Activated T-helper 2 cell treated with anti-CD3 and anti-CD28 coated beads, Interferon-gamma antibody, Interleukin-2, Interleukin-4, amounts not matched to agents 10 μg/mL and 5 μg/mL and 100 μg/mL, durations not matched to agents 14 hours and 24 hours and 36 hours (primary cell): ENCODE data around the gene TPM2. TPM values are rescaled to one million over a fixed set of nuclear protein-coding genes. Genes with fewer than 3 reads are reported as not detected.

Experiments
- DNase-seq: peaks from one replicate; pipeline ENCODE4 v3.0.0; 2021; ENCODE audit warnings: low spot score
- H3K27ac Mint-ChIP-seq: one replicate; pipeline ENCODE4 v1.8.0; 2021; ENCODE audit warnings: mixed read lengths
- H3K27me3 Mint-ChIP-seq: one replicate; pipeline ENCODE4 v1.8.0; 2021; ENCODE audit warnings: low read depth, mixed read lengths
- H3K36me3 Mint-ChIP-seq: one replicate; pipeline ENCODE4 v1.8.0; 2021; ENCODE audit warnings: low read depth, mixed read lengths
- H3K4me1 Mint-ChIP-seq: one replicate; pipeline ENCODE4 v1.8.0; 2021; ENCODE audit warnings: low read depth, mixed read lengths
- H3K4me3 Mint-ChIP-seq: one replicate; pipeline ENCODE4 v1.8.0; 2021; ENCODE audit warnings: low read depth, mild to moderate bottlenecking, moderate library complexity, mixed read lengths
- H3K9me3 Mint-ChIP-seq: one replicate; pipeline ENCODE4 v1.8.0; 2021; ENCODE audit warnings: mixed read lengths
- intact Hi-C: fragments of 100-400 bp; cut with micrococcal nuclease; formaldehyde crosslinking; loops from one replicate; pipeline ENCODE4 v1.15.1; 2023
- total RNA-seq: library from RNA; stranded (reverse); gene quantifications from 2 replicates; pipeline ENCODE4 v1.2.3, GENCODE V29; 2022

The TPM2 gene
- total RNA-seq = 4.1 and 4.6 TPM in 2 replicates

DNA sequence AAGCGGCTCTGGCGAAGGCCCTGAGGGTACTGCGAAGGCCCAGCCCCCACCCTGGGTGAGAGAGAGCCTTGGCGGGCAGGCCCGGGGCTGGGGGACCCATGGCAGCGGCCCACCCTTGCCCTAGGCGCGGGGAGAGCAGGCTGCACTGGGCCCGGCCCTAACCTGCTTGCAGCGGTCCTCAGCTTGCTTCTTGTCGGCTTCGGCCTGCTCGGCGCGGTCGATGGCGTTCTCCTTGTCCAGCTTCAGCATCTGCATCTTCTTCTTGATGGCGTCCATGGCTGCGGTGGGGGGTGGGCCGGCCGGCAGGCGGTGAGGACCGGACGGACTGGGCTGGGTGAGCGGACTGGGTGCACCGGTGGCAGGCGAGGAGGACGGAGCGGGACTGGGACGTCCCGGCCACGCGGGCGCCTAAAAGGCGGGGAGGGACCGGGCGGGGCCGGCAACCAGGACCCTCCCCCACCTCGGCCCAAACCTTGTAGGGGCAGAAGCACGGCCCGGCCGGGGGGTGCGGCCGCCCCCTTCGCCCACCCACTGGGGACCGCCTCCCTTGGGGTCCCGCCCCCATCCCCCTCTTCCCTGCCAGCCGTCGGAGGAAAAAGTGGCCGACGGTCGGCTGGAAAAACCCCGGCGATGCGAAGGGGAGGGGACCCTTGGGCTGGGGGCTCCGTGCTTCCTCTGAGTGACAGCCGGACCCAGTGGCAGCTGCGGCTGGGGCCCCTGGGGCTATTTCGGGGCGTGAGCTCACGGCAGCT lies at the start of gene TPM2:
TSS of gene TPM2 (minus strand) at position 384 of the 752 bp plus-strand sequence. CDS start at position 276, 108 bp downstream.
- no peak for DNase-seq
- no peaks in the 10 kb centered on the region for H3K9me3 Mint-ChIP-seq
- intact Hi-C loops = loop anchor here (2.0 kb wide), 2 partner anchors 39 to 85 kb away; partner anchors contain the start of gene TESK1
- peak within 1 kb of the TSS; percentile 79 for H3K4me3 Mint-ChIP-seq
- H3K36me3 Mint-ChIP-seq = no peaks in the 10 kb centered on the region
- no peaks in the 10 kb centered on the region for H3K27me3 Mint-ChIP-seq
- H3K4me1 Mint-ChIP-seq = peaks cover 12% of the 10 kb centered on the region
- peak within 1 kb of the TSS; percentile 58 for H3K27ac Mint-ChIP-seq

DNA sequence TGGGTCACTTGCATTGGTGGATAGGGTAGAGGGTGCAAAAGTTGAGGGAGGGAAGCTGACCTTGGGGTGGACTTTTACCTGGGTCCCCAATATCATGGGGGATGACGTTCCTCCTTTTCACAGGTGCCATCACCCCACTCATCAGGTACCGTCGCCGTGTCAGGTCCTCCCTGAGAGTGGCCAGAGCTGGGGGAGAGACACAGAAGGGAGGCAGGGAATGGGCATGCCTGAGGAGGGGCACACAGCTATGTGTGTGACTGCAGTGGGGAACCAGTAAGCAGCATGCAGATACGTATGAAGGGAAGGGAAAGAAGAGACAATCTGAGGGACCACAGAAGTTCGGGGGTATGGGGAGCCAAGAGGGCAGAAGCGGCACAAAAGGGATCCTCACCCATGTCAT lies 49.2 kb upstream of the TPM2 start:
- intact Hi-C loops = no loop called here
- no peaks in the 10 kb centered on the region for H3K27me3 Mint-ChIP-seq
- H3K36me3 Mint-ChIP-seq = peaks cover 70% of the 10 kb centered on the region
- H3K4me1 Mint-ChIP-seq = peaks cover 34% of the 10 kb centered on the region
- no peak for DNase-seq
- H3K4me3 Mint-ChIP-seq = no peak overlapping the region
- no peaks in the 10 kb centered on the region for H3K9me3 Mint-ChIP-seq
- H3K27ac Mint-ChIP-seq = no peak overlapping the region

DNA sequence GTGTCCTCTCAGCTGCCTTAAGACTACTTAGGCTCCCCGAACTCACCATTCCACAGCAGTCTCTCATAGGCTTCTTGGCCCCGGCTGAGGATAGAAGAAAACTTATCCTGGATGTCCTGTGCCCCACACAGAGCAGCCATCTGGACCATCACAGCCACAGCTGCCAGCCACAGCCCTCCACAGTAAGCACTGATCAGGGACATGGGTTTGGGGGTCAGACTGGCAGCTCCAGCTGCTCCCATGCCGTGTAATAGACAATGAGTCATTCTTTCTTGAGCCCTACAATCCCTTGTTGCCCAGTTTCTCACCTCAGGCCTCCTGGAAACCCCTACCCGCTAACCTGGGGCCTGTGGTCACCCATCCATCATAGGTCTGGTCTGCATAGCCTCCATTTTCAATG lies 48.5 kb upstream of the TPM2 start:
- Mint-ChIP-seq H3K4me3 (no peak overlapping the region), H3K27me3 (no peaks in the 10 kb centered on the region), H3K36me3 (peaks cover 66% of the 10 kb centered on the region)

DNA sequence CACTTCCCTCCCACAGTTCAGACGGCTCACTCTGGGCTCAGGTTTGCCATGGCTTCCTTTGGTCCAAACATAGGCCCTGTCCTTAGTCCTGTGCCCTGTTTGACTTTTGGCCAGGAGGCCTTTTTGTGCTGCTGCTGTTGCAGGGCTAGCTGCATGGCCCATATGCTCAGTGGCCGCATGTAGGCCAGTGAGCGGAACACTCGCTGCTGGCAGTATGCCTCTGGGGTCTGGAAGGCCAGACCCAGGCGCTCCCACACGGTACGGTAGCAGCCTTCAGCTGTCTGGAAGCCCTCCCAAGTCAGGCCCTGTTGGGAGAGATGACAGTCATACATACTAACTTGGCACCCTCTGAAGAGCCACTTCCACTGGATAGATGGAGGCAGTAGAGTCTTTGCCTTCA lies 47.4 kb upstream of the TPM2 start:
- Mint-ChIP-seq H3K27ac (no peak overlapping the region), H3K27me3 (no peaks in the 10 kb centered on the region), H3K9me3 (no peaks in the 10 kb centered on the region), H3K4me3 (no peak overlapping the region), H3K36me3 (peaks cover 60% of the 10 kb centered on the region), H3K4me1 (peaks cover 29% of the 10 kb centered on the region)
- no peak for DNase-seq
- intact Hi-C loops = no loop called here

More for the DNA sequence above, 48.5 kb upstream of the TPM2 start:
- no peak overlapping the region for H3K27ac Mint-ChIP-seq
- no peaks in the 10 kb centered on the region for H3K9me3 Mint-ChIP-seq
- peaks cover 33% of the 10 kb centered on the region for H3K4me1 Mint-ChIP-seq
- DNase-seq = no peak
- intact Hi-C loops = no loop called here

- H3K4me3 Mint-ChIP-seq = no peak overlapping the region
- H3K4me1 Mint-ChIP-seq = peaks cover 23% of the 10 kb centered on the region
- peak; percentile 62 for DNase-seq
- intact Hi-C loops = no loop called here
- peaks cover 51% of the 10 kb centered on the region for H3K36me3 Mint-ChIP-seq
- H3K27me3 Mint-ChIP-seq = no peaks in the 10 kb centered on the region
- H3K9me3 Mint-ChIP-seq = no peaks in the 10 kb centered on the region
- H3K27ac Mint-ChIP-seq = no peak overlapping the region
Observed at GRCh38 chr9:35736201-35736633, 46.5 kb upstream of the TPM2 start.

DNA sequence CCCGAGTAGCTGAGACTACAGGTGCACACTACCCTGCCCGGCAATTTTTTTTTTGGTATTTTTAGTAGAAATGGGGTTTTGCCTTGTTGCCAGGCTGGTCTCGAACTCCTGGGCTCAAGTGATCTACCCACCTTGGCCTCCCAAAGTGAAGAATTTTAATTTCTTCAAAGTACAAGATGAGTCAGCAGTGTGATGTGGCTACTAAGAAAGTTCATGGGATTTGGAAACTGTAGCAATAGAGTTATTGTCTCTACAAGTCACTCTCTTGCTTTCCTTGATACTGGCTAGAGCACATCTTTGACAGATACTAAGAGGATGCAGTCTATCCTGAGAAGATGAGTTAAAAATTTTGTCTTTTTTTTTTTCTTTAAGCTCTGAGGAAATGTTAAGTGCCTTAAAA lies 44.4 kb upstream of the TPM2 start:
- intact Hi-C loops = no loop called here

GRCh38 chr9:35732800-35733541 lies 43.2 kb upstream of the TPM2 start:
- Mint-ChIP-seq H3K4me1 (peaks cover 25% of the 10 kb centered on the region), H3K36me3 (peaks cover 38% of the 10 kb centered on the region), H3K27ac (peak overlapping the region; percentile 90), H3K4me3 (no peak overlapping the region), H3K27me3 (no peaks in the 10 kb centered on the region), H3K9me3 (no peaks in the 10 kb centered on the region)
- intact Hi-C loops = loop anchor here (1.0 kb wide), 7 partner anchors 16 to 661 kb away; partner anchors contain the start of genes CCDC107, GBA2, HINT2 and RGP1
- DNase-seq = no peak

More for the DNA sequence above, 44.4 kb upstream of the TPM2 start:
- Mint-ChIP-seq H3K27ac (no peak overlapping the region), H3K9me3 (no peaks in the 10 kb centered on the region), H3K4me1 (peaks cover 25% of the 10 kb centered on the region), H3K4me3 (peak overlapping the region; percentile 31), H3K36me3 (peaks cover 49% of the 10 kb centered on the region), H3K27me3 (no peaks in the 10 kb centered on the region)
- no peak for DNase-seq

GRCh38 chr9:35732185-35732799 lies 42.6 kb upstream of the TPM2 start, which contains the start of the genes CREB3 and TLN1:
CREB3 (plus strand) TSS chr9:35732666; CDS start chr9:35732773, 107 bp downstream.
TLN1 (minus strand) TSS chr9:35732195; CDS start chr9:35725694, 6,501 bp downstream.
- H3K27ac Mint-ChIP-seq = peak within 1 kb of the TSS; percentile 90
- intact Hi-C loops = loop anchor here (1.0 kb wide), 7 partner anchors 17 to 660 kb away; partner anchors contain the start of genes CCDC107, GBA2, HINT2 and RGP1
- peaks cover 31% of the 10 kb centered on the region for H3K36me3 Mint-ChIP-seq
- no peaks in the 10 kb centered on the region for H3K27me3 Mint-ChIP-seq
- H3K4me3 Mint-ChIP-seq = no peak within 1 kb of the TSS
- no peaks in the 10 kb centered on the region for H3K9me3 Mint-ChIP-seq
- peaks cover 25% of the 10 kb centered on the region for H3K4me1 Mint-ChIP-seq
- DNase-seq = peak; percentile 97

DNA sequence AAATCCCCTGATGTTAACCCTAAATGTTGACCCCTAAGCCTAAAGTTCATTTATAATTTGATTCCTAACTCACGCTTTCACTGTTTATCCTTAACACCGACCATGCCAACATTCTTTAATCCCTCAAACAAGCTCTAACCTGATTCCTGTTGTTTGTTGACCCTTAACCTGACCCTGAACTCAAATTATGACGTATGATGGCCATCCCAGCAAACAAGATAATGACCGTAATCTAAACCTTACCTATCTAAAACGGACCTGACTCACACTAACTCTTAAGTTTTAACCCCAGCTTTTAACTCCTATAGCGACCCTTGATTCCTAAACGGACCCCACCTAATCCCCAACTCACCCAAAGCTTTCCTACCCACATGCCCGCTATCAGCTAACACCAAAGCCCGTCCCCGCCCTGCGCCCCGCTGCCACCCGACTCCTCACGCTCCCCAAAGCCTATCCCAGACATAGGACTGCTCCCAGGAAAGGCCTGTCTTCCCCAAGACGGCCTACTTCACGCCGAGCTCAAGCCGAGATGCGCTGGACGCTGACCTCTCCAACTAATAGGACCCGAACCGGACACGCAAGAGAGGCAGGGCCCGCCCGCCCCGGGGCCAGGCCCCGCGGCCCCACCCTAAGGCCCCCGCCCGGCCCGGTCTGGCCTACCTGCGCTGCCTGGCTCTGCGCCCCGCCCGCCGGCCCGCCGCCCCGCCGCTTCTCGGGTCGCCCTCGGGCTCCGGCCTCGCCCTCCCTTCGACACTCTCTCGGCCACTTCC lies 41.9 kb upstream of the TPM2 start:
- H3K27ac Mint-ChIP-seq = peak overlapping the region; percentile 90
- intact Hi-C loops = loop anchor here (1.0 kb wide), 7 partner anchors 18 to 659 kb away; partner anchors contain the start of genes CCDC107, GBA2, HINT2 and RGP1
- H3K4me3 Mint-ChIP-seq = no peak overlapping the region
- DNase-seq = no peak
- H3K9me3 Mint-ChIP-seq = no peaks in the 10 kb centered on the region
- H3K4me1 Mint-ChIP-seq = peaks cover 25% of the 10 kb centered on the region
- H3K27me3 Mint-ChIP-seq = no peaks in the 10 kb centered on the region
- H3K36me3 Mint-ChIP-seq = peaks cover 35% of the 10 kb centered on the region

DNA sequence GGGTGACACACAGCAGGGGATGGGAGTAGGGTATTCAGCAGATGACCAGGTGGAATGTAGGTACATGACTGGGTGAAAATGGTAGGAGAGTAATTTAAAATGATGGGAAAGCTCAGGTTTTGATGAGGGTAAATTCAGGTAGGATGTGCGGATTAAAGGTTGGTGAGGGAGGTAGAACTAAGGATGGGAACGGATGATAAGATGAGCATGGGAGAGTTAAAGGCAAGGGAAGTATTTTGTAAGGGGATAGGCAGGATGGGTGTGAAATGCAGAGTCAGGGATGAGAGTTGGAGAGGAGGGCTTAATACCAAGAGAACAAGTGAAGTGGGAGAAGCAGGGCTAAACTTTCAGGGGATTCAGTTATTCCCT lies 40.7 kb upstream of the TPM2 start:
- Mint-ChIP-seq H3K4me3 (no peak overlapping the region), H3K9me3 (no peaks in the 10 kb centered on the region), H3K27me3 (no peaks in the 10 kb centered on the region), H3K36me3 (peaks cover 32% of the 10 kb centered on the region), H3K4me1 (peaks cover 26% of the 10 kb centered on the region), H3K27ac (no peak overlapping the region)
- intact Hi-C loops = no loop called here
- DNase-seq = no peak

DNA sequence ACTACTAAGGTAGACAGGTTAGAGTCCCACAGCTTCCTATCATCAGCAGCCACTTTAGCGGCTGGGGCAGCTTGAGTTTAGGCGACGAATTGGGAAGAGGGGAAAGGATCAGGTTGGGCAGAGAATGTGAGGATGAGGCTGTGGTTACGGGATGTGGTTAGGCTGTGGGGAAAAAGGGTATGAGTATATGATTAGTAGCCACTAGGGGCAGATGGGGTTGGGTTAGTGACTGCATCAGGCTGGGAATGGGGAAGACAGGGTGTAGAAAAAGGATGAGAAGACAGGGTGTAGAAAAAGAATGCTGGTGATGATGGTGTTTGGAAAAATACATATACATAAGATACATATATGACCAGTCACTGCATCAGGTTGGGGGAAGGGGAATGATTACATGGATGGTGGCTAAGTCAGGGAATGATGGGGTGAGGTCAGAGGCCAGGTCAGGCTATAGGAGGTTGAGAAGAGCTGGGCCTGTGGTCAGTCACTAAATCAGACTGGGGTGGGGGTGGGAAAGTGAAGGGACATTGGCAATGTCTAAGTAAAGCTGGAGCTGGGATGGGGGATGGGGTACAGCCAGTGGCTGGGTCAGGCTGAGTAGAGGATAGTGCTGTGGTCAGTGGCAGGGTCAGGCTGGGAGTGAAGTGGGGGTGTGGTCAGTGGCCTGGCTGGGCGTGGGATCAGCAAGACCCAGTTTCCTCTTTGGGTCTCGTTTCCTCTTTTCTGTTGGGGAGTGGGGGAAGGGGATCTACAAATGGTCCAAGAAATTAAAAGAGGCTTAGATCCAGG lies 40.2 kb upstream of the TPM2 start:
- peaks cover 31% of the 10 kb centered on the region for H3K36me3 Mint-ChIP-seq
- H3K4me1 Mint-ChIP-seq = peaks cover 20% of the 10 kb centered on the region
- H3K27me3 Mint-ChIP-seq = no peaks in the 10 kb centered on the region
- H3K9me3 Mint-ChIP-seq = no peaks in the 10 kb centered on the region
- intact Hi-C loops = loop anchor here (2.0 kb wide), 2 partner anchors 41 to 83 kb away; partner anchors contain the start of gene TPM2
- H3K4me3 Mint-ChIP-seq = no peak overlapping the region
- no peak overlapping the region for H3K27ac Mint-ChIP-seq
- DNase-seq = no peak
